Subcutaneous adipose tissue (tissue), 4 donors: ENCODE results near the gene RIPOR3. TPM values are rescaled to one million over a fixed set of nuclear protein-coding genes. Genes with fewer than 3 reads are reported as not detected.

Experiments used
- CTCF ChIP-seq: fragments of 450-650 bp; IDR thresholded peaks from one replicate; pipeline ENCODE4 v1.5.1; 2016; ENCODE audit warnings: low read depth, mild to moderate bottlenecking, control low read depth, antibody characterized with exemption, moderate library complexity
- total RNA-seq, 4 donors: library from RNA; depleted of rRNA; stranded (reverse); fragments of >200 nt; gene quantifications; one replicate each; pipeline ENCODE4 v1.1.0, GENCODE V29; 2016

The RIPOR3 gene
- total RNA-seq, 4 donors from 2014 or later: 8.8 to 63.0 (median 37.3) TPM

DNA sequence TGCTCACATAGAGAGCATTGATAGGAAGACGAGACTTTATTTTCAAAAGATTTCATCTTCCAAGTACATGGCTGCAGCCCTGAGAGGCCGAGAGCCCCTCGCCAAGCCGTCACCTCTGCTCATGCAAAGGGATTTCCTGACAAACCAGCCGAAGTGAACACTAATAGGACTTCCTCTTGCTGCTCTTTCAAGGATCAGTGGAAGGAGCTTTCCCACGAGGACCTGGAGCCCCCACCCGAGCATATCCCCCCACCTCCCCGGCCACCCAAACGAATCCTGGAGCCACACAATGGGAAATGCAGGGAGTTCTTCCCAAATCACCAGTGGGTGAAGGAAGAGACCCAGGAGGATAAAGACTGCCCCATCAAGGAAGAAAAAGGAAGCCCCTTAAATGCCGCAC is 111.8 kb downstream of the RIPOR3 start:
- TF ChIP-seq CTCF: no peak

GRCh38 chr20:50578778-50579165 is 112.6 kb downstream of the RIPOR3 start:
- TF ChIP-seq CTCF: no peak

DNA sequence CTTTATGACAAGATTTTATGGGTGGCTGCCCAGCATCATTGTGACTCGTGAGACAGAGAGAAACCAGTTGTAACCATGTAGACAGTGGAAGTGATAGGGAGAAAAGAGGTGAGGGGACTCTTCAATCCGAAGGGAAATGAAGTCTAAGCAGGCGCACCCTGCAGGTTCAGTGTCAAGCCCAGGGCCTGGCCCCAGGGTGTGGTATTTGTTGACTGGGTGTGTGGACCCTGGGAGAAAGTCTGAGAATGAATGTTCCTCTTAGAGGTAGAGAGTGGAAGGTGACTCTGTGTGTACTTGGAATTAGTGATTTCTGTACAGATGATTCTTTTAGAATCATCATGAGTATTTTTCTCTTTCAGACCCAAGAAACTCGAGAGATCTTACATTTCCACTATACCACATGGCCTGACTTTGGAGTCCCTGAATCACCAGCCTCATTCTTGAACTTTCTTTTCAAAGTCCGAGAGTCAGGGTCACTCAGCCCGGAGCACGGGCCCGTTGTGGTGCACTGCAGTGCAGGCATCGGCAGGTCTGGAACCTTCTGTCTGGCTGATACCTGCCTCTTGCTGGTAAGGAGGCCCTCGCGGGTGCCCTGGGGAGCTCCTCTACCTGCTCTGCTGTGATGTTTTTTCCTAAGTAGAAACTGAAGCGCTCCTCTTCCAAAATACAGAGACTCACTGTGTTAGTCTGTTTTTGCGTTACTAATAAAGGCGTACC is 113.1 kb downstream of the RIPOR3 start:
- no peak for TF ChIP-seq CTCF

DNA sequence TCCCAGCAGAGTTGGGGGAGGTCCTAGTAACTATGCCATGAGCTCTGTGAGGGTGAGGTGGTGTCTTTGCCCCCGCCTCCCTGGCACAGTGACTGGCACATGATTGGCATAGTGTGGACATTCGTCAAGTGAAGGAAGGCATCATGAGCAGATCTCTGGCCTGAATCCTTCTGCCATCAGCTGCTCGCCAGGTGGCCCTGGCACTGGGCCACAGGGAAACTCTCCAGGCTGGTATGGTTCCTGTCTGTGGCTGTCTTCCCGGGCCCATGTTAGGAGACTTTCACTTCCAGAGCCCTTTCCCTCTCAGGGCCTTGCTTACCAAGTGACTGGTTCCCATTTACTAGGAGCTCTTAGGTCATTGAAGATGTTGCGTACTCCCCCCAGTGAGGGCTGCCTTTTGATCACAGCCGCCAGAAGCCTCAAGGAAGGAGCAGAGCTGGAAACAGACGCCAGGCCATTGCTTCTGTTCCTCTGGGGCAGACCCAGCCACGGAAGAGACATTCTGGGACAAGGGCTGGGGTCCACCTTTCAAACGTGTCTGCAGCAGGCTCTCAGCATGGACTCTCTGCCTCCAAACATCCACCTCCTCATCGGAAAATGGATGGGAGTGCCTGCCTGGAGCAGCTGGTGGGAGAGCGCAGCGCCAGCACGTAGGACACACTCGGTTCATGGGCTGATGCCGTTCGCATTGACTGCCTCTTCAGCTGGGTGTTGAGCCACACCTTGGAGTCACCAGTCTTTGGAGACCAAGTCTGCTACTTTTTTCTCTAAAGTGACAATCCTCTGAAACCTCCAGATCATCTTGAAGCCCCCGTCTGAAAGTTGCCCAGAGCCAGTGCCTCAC is 113.9 kb downstream of the RIPOR3 start:
- TF ChIP-seq CTCF: no peak

- TF ChIP-seq CTCF: no peak
Measured at GRCh38 chr20:50575865-50576720, 115.2 kb downstream of the RIPOR3 start.

GRCh38 chr20:50574586-50574985 is 116.8 kb downstream of the RIPOR3 start:
- no peak for TF ChIP-seq CTCF

DNA sequence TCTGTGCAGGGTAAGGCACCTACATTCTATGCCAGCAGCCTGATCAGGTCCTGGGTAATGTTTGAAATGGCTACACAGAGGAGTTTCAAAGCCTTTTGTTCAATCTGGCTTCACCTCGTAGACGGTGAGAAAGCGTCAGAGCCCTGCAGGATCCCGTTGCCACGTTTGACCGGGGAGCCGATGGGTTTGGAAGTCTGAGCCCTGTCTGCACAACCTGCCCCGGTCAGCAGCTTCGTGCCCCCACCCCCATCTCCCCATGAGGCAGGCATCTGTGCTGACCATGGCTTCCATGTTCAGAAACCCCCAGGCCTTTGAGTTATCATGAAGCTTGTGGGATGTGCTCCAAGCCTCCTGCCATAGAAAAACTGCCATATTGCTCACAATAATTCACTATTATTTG is 117.2 kb downstream of the RIPOR3 start:
- no peak for TF ChIP-seq CTCF
